Measurements from ENCODE around the gene SLC16A11. TPM values are rescaled to one million over a fixed set of nuclear protein-coding genes. Genes with fewer than 3 reads are reported as not detected.

The SLC16A11 gene
- total and polyA plus RNA-seq, 9 of the 15 experiments (the other 6 are each of a cell fraction or from before 2014, with no cell fraction given) = not detected

GRCh38 chr17:7001318-7001961 lies 42.5 kb downstream of the SLC16A11 start (continued):
- TF ChIP-seq ETS1 (conservative IDR thresholded peaks at IDR 0.05; ENCODE audit: control insufficient read depth, low read depth, low read length) (no peak), MEIS2 (IDR thresholded peaks at IDR 0.05; ENCODE audit: partially characterized antibody) (no peak), NCOR1 (IDR thresholded peaks at IDR 0.05) (no peak), E2F4 (CRISPR knock-in tag; IDR thresholded peaks at IDR 0.05; ENCODE audit: low read depth) (no peak), RBM22 (IDR thresholded peaks at IDR 0.05; ENCODE audit: low read depth, low read length, poor library complexity, severe bottlenecking) (no peak), POLR3A (IDR thresholded peaks at IDR 0.05; ENCODE audit: borderline replicate concordance, extremely low read depth, insufficient read depth, insufficient read length) (no peak), CGGBP1 (CRISPR knock-in tag; IDR thresholded peaks at IDR 0.05) (no peak), MXI1 (IDR thresholded peaks at IDR 0.05; ENCODE audit: low read depth, low read length) (no peak), RB1 (IDR thresholded peaks at IDR 0.05; ENCODE audit: low read depth) (0 out of 2 replicates have a peak, but pooled peaks have one; percentile 32), ZNF146 (CRISPR knock-in tag; IDR thresholded peaks at IDR 0.05; ENCODE audit: unreplicated experiment) (no peak), SP2 (IDR thresholded peaks at IDR 0.05; ENCODE audit: extremely low read depth, low read depth, low read length, poor library complexity, severe bottlenecking) (no peak), ARID3B (CRISPR knock-in tag; IDR thresholded peaks at IDR 0.05; ENCODE audit: borderline replicate concordance) (no peak), CCAR2 (IDR thresholded peaks at IDR 0.05; ENCODE audit: low read depth, low read length) (no peak), E2F3 (CRISPR knock-in tag; IDR thresholded peaks at IDR 0.05) (no peak), ZBTB2 (IDR thresholded peaks at IDR 0.05) (no peak), ZNF133 (CRISPR knock-in tag; IDR thresholded peaks at IDR 0.05) (no peak), NONO (IDR thresholded peaks at IDR 0.05; ENCODE audit: low read depth in 2 of 2, low read length in 1 of 2) (no peak), TEAD1 (CRISPR knock-in tag; IDR thresholded peaks at IDR 0.05) (no peak), TRIM25 (IDR thresholded peaks at IDR 0.05; ENCODE audit: borderline replicate concordance) (no peak), ZNF507 (tag; conservative IDR thresholded peaks at IDR 0.05) (no peak), MCM2 (IDR thresholded peaks at IDR 0.05; ENCODE audit: low read depth) (no peak)
